ENCODE results near the gene PCDH9. TPM values are rescaled to one million over a fixed set of nuclear protein-coding genes. Genes with fewer than 3 reads are reported as not detected.

Gene PCDH9
- total RNA-seq, 1 donor from 2014 or later = 5.1 TPM

GRCh38 chr13:66353664-66354063 is 876.5 kb downstream of the PCDH9 start:
- no peaks in the 10 kb centered on the region for H3K27me3 ChIP-seq
- intact Hi-C loops (cut with DNase I) = no loop called here
- H3K4me3 ChIP-seq = no peak overlapping the region
- ATAC-seq (no peak), DNase-seq (no peak)
- H3K27ac ChIP-seq = no peak overlapping the region
- TF ChIP-seq CTCF (IDR thresholded peaks at IDR 0.05) = no peak
- peaks cover 3% of the 10 kb centered on the region for H3K4me1 ChIP-seq
- H3K9me3 ChIP-seq = no peaks in the 10 kb centered on the region
- H3K36me3 ChIP-seq = no peaks in the 10 kb centered on the region

GRCh38 chr13:66349966-66350365 is 880.2 kb downstream of the PCDH9 start:
- peaks cover 3% of the 10 kb centered on the region for H3K4me1 ChIP-seq
- H3K9me3 ChIP-seq = no peaks in the 10 kb centered on the region
- no peak for ATAC-seq
- H3K4me3 ChIP-seq = no peak overlapping the region
- no peak for TF ChIP-seq CTCF (IDR thresholded peaks at IDR 0.05)
- intact Hi-C loops (cut with DNase I) = no loop called here
- H3K36me3 ChIP-seq = no peaks in the 10 kb centered on the region
- H3K27me3 ChIP-seq = no peaks in the 10 kb centered on the region
- no peak for DNase-seq
- H3K27ac ChIP-seq = no peak overlapping the region

DNA sequence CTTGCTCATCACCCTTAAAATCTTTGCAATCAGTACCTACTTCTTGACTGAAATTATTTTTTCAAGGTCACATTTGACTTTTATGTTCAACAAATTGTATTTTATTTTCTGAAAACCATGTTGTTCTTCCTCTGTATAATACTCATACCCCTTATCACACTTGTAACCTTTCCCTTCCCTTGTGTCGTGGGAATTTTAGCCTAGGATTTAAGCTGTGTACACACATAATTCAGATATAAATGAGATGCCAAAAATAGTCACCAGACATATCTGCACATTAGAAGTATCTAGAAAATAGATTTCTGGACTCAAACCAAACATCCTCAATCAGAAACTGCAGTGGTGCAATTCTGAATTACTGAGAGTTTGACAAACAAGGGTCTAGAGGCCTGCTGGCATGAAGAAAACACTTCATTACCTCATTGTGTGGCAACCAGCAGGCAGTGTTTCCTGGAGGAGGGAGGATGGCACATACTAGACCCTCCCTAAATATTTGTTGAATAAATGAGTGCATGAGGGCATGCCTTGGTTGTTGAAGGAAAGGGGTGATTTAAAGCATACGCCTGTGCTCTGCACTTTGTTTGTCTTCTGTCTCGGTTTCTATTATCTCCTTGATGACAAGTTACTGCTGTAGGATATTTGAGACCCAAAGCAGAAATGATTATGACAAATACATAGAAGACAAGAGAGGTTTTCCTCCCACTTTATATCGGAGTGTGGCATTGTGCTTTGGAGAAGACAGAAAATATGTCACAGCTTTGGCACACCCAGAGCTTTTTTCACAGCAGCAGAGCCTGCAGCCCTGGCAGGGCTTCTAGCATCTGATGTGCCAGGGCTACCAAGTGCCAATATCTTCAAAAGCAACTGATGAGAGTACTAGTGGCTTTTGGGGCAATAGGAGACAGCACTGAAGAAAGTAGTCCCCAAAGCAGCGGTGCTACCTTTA is 881.1 kb downstream of the PCDH9 start:
- Histone ChIP-seq H3K9me3 (no peaks in the 10 kb centered on the region), H3K36me3 (no peaks in the 10 kb centered on the region), H3K27ac (no peak overlapping the region), H3K27me3 (no peaks in the 10 kb centered on the region), H3K4me3 (no peak overlapping the region), H3K4me1 (peaks cover 3% of the 10 kb centered on the region)
- DNase-seq = no peak
- TF ChIP-seq CTCF (IDR thresholded peaks at IDR 0.05) = no peak
- intact Hi-C loops (cut with DNase I) = no loop called here
- ATAC-seq = peak; percentile 90

- intact Hi-C loops (cut with DNase I) = no loop called here
- H3K27me3 ChIP-seq = no peaks in the 10 kb centered on the region
- no peak for TF ChIP-seq CTCF (IDR thresholded peaks at IDR 0.05)
- H3K4me3 ChIP-seq = no peak overlapping the region
- no peaks in the 10 kb centered on the region for H3K9me3 ChIP-seq
- H3K27ac ChIP-seq = no peak overlapping the region
- no peaks in the 10 kb centered on the region for H3K36me3 ChIP-seq
- peaks cover 3% of the 10 kb centered on the region for H3K4me1 ChIP-seq
- ATAC-seq (no peak), DNase-seq (no peak)
These were observed 882.5 kb downstream of the PCDH9 start for GRCh38 chr13:66347486-66348117.

- no peaks in the 10 kb centered on the region for H3K36me3 ChIP-seq
- H3K27ac ChIP-seq = no peak overlapping the region
- H3K4me1 ChIP-seq = peaks cover 3% of the 10 kb centered on the region
- ATAC-seq = no peak
- DNase-seq = no peak
- no peak for TF ChIP-seq CTCF (IDR thresholded peaks at IDR 0.05)
- intact Hi-C loops (cut with DNase I) = no loop called here
- H3K9me3 ChIP-seq = no peaks in the 10 kb centered on the region
- H3K4me3 ChIP-seq = no peak overlapping the region
- H3K27me3 ChIP-seq = no peaks in the 10 kb centered on the region
These were observed 884.2 kb downstream of the PCDH9 start for GRCh38 chr13:66345971-66346370.
